Retinal pigment epithelial cell (primary cell): Measurements from ENCODE around the gene FN3K.

Source experiments
- DNase-seq: peaks from one replicate; pipeline ENCODE4 v3.0.0-alpha.2; 2010; ENCODE audit warnings: low read depth
- H3K4me3 ChIP-seq: 2 replicates; pipeline ENCODE4 v1.5.1; 2011; ENCODE audit warnings: mild to moderate bottlenecking, low read length, control low read depth, moderate library complexity
- TF ChIP-seq, protein P1 (sequence below): conservative IDR thresholded peaks from 2 replicates; pipeline ENCODE4 v1.5.1; 2011; ENCODE audit warnings: low read depth, low read length, control low read depth, inconsistent platforms

The FN3K gene

DNA sequence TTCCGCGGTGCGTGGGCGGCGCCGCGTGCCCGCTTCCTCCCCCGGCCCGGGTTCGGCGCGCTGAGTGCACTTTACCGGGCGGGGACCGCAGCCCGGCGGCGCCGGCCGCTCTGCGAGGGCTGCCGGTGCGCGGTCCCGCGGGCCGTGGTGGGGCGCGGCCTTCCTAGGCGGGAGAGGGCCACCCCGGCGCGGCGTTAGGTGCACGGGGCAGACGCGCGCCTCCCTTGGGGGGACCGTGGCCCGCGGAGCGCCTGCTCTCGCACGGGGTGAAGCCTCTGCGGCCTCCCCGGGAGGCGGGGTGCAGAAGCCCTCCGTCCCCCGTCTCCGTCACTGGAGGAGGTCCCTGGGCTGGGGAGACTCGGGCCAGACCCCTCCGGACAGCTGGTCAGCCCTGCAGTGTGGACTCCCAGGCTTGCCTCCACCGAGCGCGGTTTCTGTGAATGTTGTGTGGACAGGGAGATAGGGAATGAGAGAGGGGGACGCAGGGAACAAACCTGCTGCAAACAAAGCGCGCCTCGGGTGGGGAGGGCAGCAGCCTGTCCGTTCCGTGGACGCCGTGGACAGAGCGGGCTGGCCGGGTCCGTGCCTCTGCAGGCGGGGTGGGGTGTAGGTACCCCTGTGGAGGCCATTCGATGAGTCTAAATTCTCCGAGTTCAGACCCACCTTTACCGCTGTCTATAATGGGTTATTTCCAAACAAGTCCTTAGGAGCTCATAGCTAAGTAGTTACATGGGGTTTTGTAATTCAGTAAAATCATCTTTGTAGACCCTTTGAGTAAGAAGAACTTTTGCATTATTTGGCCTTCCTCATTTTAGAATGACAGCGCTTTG is 17.2 kb downstream of the FN3K start:
- DNase-seq = no peak
- TF ChIP-seq, protein P1, sequence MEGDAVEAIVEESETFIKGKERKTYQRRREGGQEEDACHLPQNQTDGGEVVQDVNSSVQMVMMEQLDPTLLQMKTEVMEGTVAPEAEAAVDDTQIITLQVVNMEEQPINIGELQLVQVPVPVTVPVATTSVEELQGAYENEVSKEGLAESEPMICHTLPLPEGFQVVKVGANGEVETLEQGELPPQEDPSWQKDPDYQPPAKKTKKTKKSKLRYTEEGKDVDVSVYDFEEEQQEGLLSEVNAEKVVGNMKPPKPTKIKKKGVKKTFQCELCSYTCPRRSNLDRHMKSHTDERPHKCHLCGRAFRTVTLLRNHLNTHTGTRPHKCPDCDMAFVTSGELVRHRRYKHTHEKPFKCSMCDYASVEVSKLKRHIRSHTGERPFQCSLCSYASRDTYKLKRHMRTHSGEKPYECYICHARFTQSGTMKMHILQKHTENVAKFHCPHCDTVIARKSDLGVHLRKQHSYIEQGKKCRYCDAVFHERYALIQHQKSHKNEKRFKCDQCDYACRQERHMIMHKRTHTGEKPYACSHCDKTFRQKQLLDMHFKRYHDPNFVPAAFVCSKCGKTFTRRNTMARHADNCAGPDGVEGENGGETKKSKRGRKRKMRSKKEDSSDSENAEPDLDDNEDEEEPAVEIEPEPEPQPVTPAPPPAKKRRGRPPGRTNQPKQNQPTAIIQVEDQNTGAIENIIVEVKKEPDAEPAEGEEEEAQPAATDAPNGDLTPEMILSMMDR = no peak
- H3K4me3 ChIP-seq = peak overlapping the region; percentile 79

DNA sequence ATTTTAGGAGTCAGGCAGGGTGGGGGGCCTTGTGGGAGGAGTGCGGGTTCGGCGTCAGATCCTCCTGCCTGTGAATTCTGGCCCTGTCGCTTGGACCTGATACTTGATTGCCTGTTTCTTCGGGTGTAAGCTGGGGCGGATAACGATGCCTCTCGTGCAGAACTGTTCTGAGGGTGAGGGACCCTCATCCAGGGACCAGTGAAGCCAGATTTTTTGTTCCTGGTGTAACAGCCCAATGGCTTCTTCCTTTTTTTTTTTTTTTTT is 17.7 kb downstream of the FN3K start:
- DNase-seq = no peak
- TF ChIP-seq, protein P1 = no peak
- peak overlapping the region; percentile 79 for H3K4me3 ChIP-seq

DNA sequence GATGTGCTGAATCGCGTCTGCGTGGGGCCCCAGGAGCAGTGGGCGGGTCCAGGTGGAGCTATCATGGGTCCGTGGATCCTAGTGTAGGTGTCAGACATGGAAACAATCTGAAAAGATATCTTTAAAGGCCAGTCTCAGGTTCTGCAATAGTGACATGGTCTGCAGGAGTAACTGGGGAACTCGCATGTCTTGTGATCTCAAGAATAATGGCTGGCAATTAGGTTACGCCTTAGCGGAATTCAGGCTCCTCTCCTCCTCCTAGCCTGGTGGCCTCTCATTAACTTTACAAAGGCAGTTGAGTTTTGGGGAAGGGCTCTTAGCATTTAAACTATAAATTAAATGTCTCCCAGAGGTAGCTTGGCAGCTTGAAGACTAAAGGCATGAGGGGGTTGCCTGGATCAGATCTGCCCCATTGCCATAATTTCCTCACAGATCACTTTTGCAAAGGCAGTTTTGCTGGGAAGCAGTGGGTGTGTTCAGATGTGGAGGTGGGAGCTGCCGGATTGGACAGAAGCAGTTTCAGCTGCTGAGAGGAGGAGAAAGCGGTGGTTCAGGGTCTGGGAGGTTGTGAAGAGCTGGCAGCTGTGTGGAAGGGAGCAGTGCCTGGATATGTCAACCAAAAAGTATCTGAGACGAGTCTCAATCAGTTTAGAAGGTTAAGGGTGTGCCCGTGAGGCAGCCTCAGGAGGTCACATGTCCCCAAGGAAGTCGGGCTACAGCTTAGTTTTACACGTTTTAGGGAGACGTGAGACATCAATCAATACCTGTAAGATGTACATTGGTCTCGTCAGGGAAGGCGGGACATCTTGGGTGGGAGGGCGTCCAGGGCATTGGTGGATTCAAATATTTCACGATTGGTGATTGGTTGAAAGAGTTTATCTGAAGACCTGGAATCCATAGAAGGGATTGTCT is 19.1 kb downstream of the FN3K start:
- peak overlapping the region; percentile 67 for H3K4me3 ChIP-seq
- DNase-seq = peak; percentile 81
- TF ChIP-seq, protein P1 = no peak

DNA sequence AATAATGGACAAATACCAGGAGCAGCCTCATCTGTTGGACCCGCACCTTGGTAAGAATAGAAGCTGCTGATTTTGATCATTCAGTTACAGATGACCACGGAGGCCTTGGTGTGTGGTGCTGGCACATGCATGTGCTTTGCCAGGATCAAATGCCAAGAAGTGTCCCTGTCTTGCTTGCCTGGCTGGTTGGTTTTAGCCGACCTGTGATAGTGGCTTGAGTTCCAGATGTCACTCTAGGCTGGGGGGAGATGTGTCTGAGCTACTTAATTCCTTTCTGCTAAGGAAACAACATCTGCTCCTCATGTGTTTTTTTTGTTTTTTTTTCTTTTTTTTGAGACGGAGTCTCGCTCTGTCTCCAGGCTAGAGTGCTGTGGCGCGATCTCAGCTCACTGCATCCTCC is 20.8 kb downstream of the FN3K start:
- H3K4me3 ChIP-seq = no peak overlapping the region
- no peak for DNase-seq
- TF ChIP-seq, protein P1 = no peak

DNA sequence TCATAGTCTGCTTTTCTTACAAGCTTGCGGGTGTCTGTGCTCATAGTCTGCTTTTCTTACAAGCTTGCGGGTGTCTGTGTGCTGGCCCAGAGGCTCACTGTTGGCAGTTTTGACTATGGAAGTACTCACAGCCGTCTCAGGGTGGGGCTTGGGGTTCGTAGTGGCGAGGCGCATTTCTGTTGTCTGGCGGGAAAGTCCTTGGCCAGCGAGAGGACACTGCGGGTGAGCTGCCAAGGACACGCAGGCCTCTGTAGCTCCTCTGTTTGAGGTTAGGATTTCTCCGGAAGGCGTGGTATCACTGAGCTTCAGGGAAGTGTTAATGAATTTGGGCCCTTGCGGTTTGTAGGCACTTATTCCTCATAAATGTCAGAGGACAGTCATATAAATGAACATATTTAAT is 30.0 kb downstream of the FN3K start:
- no peak overlapping the region for H3K4me3 ChIP-seq
- TF ChIP-seq, protein P1 = no peak
- no peak for DNase-seq

DNA sequence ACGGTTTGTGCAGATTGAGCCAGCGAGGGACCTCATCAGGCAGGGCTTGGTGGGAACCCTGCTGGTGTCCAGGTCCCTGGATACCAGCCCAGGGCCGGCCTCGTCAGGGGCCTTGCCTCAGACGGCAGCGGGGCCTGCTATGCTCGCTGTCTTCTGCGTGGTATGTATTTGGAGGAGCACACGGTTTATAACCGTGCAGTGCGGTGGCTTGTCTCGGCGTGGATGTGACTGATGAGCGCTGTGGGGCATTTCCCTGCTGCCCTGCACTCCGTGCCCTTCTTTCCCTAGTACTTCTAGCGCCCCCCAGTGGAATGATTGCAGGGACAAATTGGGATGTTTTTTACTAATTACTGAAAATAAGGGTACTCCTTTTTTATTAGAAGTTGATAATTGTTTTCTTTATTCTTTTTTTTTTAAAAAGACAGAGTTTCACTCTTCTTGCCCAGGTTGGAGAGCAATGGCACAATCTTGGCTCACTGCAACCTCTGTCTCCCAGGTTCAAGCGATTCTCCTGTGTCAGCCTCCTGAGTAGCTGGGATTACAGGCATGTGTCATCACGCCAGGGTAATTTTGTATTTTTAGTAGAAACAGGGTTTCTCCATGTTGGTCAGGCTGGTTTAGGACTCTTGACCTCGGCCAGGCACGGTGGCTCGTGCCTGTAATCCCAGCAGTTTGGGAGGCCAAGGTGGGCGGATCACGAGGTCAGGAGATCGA is 31.8 kb downstream of the FN3K start:
- DNase-seq = no peak
- TF ChIP-seq, protein P1 = peak; percentile 73
- H3K4me3 ChIP-seq = no peak overlapping the region
